HCT116 (cell line): Measurements from ENCODE around the gene RAB3GAP1. TPM values are rescaled to one million over a fixed set of nuclear protein-coding genes. Genes with fewer than 3 reads are reported as not detected.

Source experiments
- ATAC-seq: fragments of 200-7000 bp; cut with Tn5 transposase; 2 replicates; pipeline ENCODE4 v1.9.1; 2020; ENCODE audit warnings: mild to moderate bottlenecking, moderate library complexity
- BruUV-seq: library from RNA; stranded (reverse); fragments of 400-500 nt; replicated peaks from 2 replicates; lab custom pipeline; 2021; lab: Mats Ljungman, UMichigan
- CTCF ChIA-PET: fragments of 300-600 bp; sonication (Branson Sonifier 250); formaldehyde crosslinking; loops from one replicate; lab custom pipeline; 2021; ENCODE audit warnings: antibody characterized with exemption; lab: Charles Lee
- POLR2A ChIA-PET: fragments of 300-600, 350-600 bp; sonication (Branson Sonifier 250); formaldehyde crosslinking; loops from one replicate; lab custom pipeline; 2021; ENCODE audit warnings: antibody characterized with exemption; lab: Charles Lee
- RAD21 ChIA-PET, 2 experiments: fragments of 300-600 bp; sonication (Branson Sonifier 250); formaldehyde crosslinking; loops; one replicate each; lab custom pipeline; 2023; ENCODE audit warnings: low total read pairs in 2 of 2; ENCODE audit not compliant: uncharacterized antibody in 2 of 2, unreplicated experiment in 2 of 2, low non-redundant PET in 1 of 2; lab: Charles Lee
- DNase-seq: peaks from one replicate; pipeline ENCODE4 v3.0.0-alpha.2; 2010; ENCODE audit warnings: low read depth, low spot score
- H2AFZ ChIP-seq: fragments of 200-600 bp; shearing (Covaris generic), sonication (generic); 2 replicates; pipeline ENCODE4 v1.6.1; 2017; ENCODE audit warnings: low read depth, mixed run types, mixed read lengths, antibody characterized with exemption, low read length; ENCODE audit not compliant: poor library complexity, severe bottlenecking
- H3K27ac ChIP-seq: 2 replicates; pipeline ENCODE4 v1.5.1; 2012; ENCODE audit warnings: low read depth, low read length
- H3K27me3 ChIP-seq: fragments of 200-600 bp; sonication (generic); 2 replicates; pipeline ENCODE4 v1.6.1; 2016; ENCODE audit warnings: mixed run types, low read length, mixed read lengths; ENCODE audit not compliant: insufficient read depth
- H3K36me3 ChIP-seq, 2 experiments: fragments of 200-500 bp in 1 of 2; fragments of 200-600 bp in 1 of 2; sonication (Bioruptor generic) in 1 of 2; sonication (generic) in 1 of 2; 2 replicates each; pipeline versions ENCODE4 v1.5.1 to v1.6.1; 2014 to 2016; ENCODE audit warnings: low read length in 2 of 2, inconsistent platforms in 1 of 2, mixed read lengths in 1 of 2, mixed run types in 1 of 2; ENCODE audit not compliant: insufficient read depth in 2 of 2, control insufficient read depth in 1 of 2
- H3K4me1 ChIP-seq, 2 experiments: fragments of 200-600 bp in 1 of 2; sonication (generic) in 1 of 2; 2 replicates each; pipeline versions ENCODE4 v1.5.1 to v1.6.1; 2012 to 2017; ENCODE audit warnings: low read length in 2 of 2, inconsistent platforms in 1 of 2, mild to moderate bottlenecking in 1 of 2, mixed read lengths in 1 of 2, mixed run types in 1 of 2, moderate library complexity in 1 of 2; ENCODE audit not compliant: insufficient read depth in 2 of 2, control insufficient read depth in 1 of 2
- H3K4me2 ChIP-seq: fragments of 200-600 bp; sonication (generic); 2 replicates; pipeline ENCODE4 v1.6.1; 2017; ENCODE audit warnings: mixed run types, low read length, mixed read lengths
- H3K4me3 ChIP-seq, 2 experiments: fragments of 200-600 bp in 1 of 2; sonication (generic) in 1 of 2; replicated peaks in 1 of 2; 2 replicates each; pipeline ENCODE4 v1.5.1; 2011 to 2016; ENCODE audit warnings: low read length in 2 of 2, control low read depth in 1 of 2, low read depth in 1 of 2, mild to moderate bottlenecking in 1 of 2, mixed read lengths in 1 of 2, mixed run types in 1 of 2
- H3K79me2 ChIP-seq: fragments of 200-600 bp; sonication (generic); 2 replicates; pipeline ENCODE4 v1.6.1; 2017; ENCODE audit warnings: mild to moderate bottlenecking, mixed run types, low read length, moderate library complexity, mixed read lengths; ENCODE audit not compliant: insufficient read depth
- H3K9ac ChIP-seq: fragments of 200-600 bp; sonication (generic); 2 replicates; pipeline ENCODE4 v1.6.1; 2016; ENCODE audit warnings: low read length, mixed read lengths
- H3K9me2 ChIP-seq: fragments of 200-600 bp; sonication (generic), shearing (Covaris generic); 2 replicates; pipeline ENCODE4 v1.6.1; 2017; ENCODE audit warnings: mixed run types, mild to moderate bottlenecking, moderate library complexity; ENCODE audit not compliant: insufficient read depth
- H3K9me3 ChIP-seq, 2 experiments: fragments of 200-500 bp in 1 of 2; fragments of 200-600 bp in 1 of 2; sonication (Bioruptor generic) in 1 of 2; sonication (generic) in 1 of 2; 2 replicates each; pipeline ENCODE4 v1.6.1; 2014 to 2017; ENCODE audit warnings: low read length in 2 of 2, mixed read lengths in 2 of 2, inconsistent platforms in 1 of 2, low read depth in 1 of 2, mild to moderate bottlenecking in 1 of 2, mixed run types in 1 of 2, moderate library complexity in 1 of 2; ENCODE audit not compliant: control insufficient read depth in 1 of 2, insufficient read depth in 1 of 2
- H4K20me1 ChIP-seq: fragments of 200-600 bp; sonication (generic), shearing (Covaris generic); 2 replicates; pipeline ENCODE4 v1.6.1; 2017; ENCODE audit warnings: mixed run types, mild to moderate bottlenecking, moderate library complexity; ENCODE audit not compliant: insufficient read depth
- CEBPB ChIP-seq: IDR thresholded peaks from 2 replicates; pipeline ENCODE4 v1.6.1; 2012; ENCODE audit warnings: low read depth
- CTCF ChIP-seq, 3 experiments: fragments of 200-600 bp in 1 of 3; sonication (generic) in 1 of 3; IDR thresholded peaks in 2 of 3; conservative IDR thresholded peaks in 1 of 3; 2 replicates each; pipeline ENCODE4 v1.5.1; 2012 to 2017; ENCODE audit warnings: low read depth in 2 of 3, low read length in 2 of 3, antibody characterized with exemption in 1 of 3, borderline replicate concordance in 1 of 3, control low read depth in 1 of 3, mild to moderate bottlenecking in 1 of 3, mixed read lengths in 1 of 3, mixed run types in 1 of 3, moderate library complexity in 1 of 3; ENCODE audit not compliant: insufficient read depth in 1 of 3
- ELF1 ChIP-seq: IDR thresholded peaks from 2 replicates; pipeline ENCODE4 v1.6.1; 2012; ENCODE audit warnings: low read depth, borderline replicate concordance
- EZH2phosphoT487 ChIP-seq: fragments of 200-600 bp; IDR thresholded peaks from 2 replicates; pipeline ENCODE4 v1.6.1; 2018; ENCODE audit warnings: antibody characterized with exemption, borderline replicate concordance
- FOSL1 ChIP-seq: IDR thresholded peaks from 2 replicates; pipeline ENCODE4 v1.6.1; 2012; ENCODE audit warnings: low read depth
- JUND ChIP-seq: IDR thresholded peaks from 2 replicates; pipeline ENCODE4 v1.6.1; 2012
- MAX ChIP-seq: IDR thresholded peaks from 2 replicates; pipeline ENCODE4 v1.6.1; 2012
- POLR2A ChIP-seq: IDR thresholded peaks from 2 replicates; pipeline ENCODE4 v1.7.0; 2011; ENCODE audit warnings: borderline replicate concordance; ENCODE audit not compliant: insufficient read depth, insufficient read length; ENCODE audit errors: extremely low read depth
- POLR2AphosphoS5 ChIP-seq: IDR thresholded peaks from 2 replicates; pipeline ENCODE4 v1.6.1; 2011; ENCODE audit warnings: mild to moderate bottlenecking, low read depth, low read length, moderate library complexity
- SIN3A ChIP-seq: IDR thresholded peaks from 2 replicates; pipeline ENCODE4 v1.6.1; 2012; ENCODE audit warnings: low read depth
- TCF7L2 ChIP-seq: IDR thresholded peaks from 2 replicates; pipeline ENCODE4 v1.7.0; 2011; ENCODE audit warnings: borderline replicate concordance, inconsistent platforms; ENCODE audit not compliant: insufficient read depth, insufficient read length; ENCODE audit errors: extremely low read depth
- ZNF274 ChIP-seq: fragments of 200-500 bp; sonication (Bioruptor generic); IDR thresholded peaks from 2 replicates; pipeline ENCODE4 v1.6.1; 2014; ENCODE audit warnings: mild to moderate bottlenecking, low read depth, low read length, inconsistent platforms
- intact Hi-C: fragments of 100-400 bp; cut with micrococcal nuclease; formaldehyde crosslinking; loops from 2 replicates; pipeline ENCODE4 v1.10.0; 2022
- total RNA-seq: library from RNA; stranded (reverse); gene quantifications from one replicate; pipeline ENCODE4 v1.2.1, GENCODE V29; 2021; ENCODE audit not compliant: unreplicated experiment
- TF ChIP-seq, protein P1 (sequence below): IDR thresholded peaks from 2 replicates; pipeline ENCODE4 v1.6.1; 2012

The RAB3GAP1 gene
- total RNA-seq, 1 experiment from 2014 or later, result 38.5 TPM

DNA sequence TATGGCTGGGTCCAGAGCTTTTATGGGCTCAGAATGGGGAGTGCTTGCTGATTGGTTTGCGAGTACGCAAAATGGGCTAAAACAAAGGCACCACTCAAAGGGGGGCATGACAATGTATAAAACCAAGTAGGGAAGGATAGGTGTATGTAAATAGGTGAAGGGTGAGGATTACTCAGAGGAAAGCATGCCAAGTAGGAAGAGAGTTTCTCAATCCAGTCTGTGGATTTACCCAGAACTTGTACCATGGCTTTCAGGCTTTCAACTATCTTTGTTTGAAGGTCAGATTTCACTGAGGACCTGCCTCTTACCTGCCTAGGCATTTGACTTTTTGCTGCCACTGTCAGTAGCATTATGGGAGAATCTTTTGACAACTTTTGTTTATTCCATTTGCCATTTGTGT, 92.3 kb downstream of the RAB3GAP1 start:
- Histone ChIP-seq H3K9me2 (no peaks in the 10 kb centered on the region), H3K9ac (no peak overlapping the region), H3K27ac (no peak overlapping the region), H4K20me1 (no peaks in the 10 kb centered on the region), H2AFZ (no peak overlapping the region), H3K4me2 (no peak overlapping the region), H3K4me1 (no peaks in the 10 kb centered on the region), H3K36me3 (peaks cover 0 to 9% of the 10 kb centered on the region in 2 experiments; a peak in 1 of 4 replicates), H3K27me3 (no peaks in the 10 kb centered on the region), H3K9me3 (peaks cover 0 to 5% of the 10 kb centered on the region in 2 experiments; a peak in 1 of 4 replicates), H3K4me3 (no peak overlapping the region)
- no peak for ATAC-seq
- intact Hi-C loops, result no loop called here
- ChIA-PET POLR2A (no interaction called here), RAD21 (no interaction called here), CTCF (no interaction called here)
- DNase-seq, result no peak
- no TSS peak for BruUV-seq
- TF ChIP-seq POLR2A, result no peak
- no peak for TF ChIP-seq TCF7L2
- no peak for TF ChIP-seq SIN3A
- TF ChIP-seq POLR2AphosphoS5, result no peak
- TF ChIP-seq CEBPB, result no peak
- no peak for TF ChIP-seq JUND
- TF ChIP-seq FOSL1, result no peak
- TF ChIP-seq EZH2phosphoT487, result no peak
- TF ChIP-seq ELF1, result no peak
- TF ChIP-seq, protein P1, sequence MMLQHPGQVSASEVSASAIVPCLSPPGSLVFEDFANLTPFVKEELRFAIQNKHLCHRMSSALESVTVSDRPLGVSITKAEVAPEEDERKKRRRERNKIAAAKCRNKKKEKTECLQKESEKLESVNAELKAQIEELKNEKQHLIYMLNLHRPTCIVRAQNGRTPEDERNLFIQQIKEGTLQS, result no peak
- no peak for TF ChIP-seq CTCF (IDR thresholded peaks at IDR 0.05 in 2 of 3, conservative IDR thresholded peaks at IDR 0.05 in 1 of 3; ENCODE audit: borderline replicate concordance in 1 of 3, insufficient read depth in 1 of 3, low read depth in 2 of 3, low read length in 2 of 3)
- no peak for TF ChIP-seq ZNF274
- no peak for TF ChIP-seq MAX
- TF ChIP-seq, all 23 proteins: peak for 0
- 0 out of 2 replicates have a peak, but pooled peaks cover 5% of the 10 kb centered on the region for H3K79me2 ChIP-seq
